HG03280 (cell line): ENCODE measurements around the gene SRP9.
"Not testable (repeated sequence)": the region's sequence is repeated elsewhere in the genome, so short reads cannot be mapped to it uniquely, and the experiment has no call there.

Experiments used
- ATAC-seq: cut with Tn5 transposase; IDR thresholded peaks from one replicate; pipeline ENCODE4 v1.9.1; 2021; ENCODE audit warnings: mild to moderate bottlenecking, moderate library complexity; ENCODE audit not compliant: unreplicated experiment

The SRP9 gene

DNA sequence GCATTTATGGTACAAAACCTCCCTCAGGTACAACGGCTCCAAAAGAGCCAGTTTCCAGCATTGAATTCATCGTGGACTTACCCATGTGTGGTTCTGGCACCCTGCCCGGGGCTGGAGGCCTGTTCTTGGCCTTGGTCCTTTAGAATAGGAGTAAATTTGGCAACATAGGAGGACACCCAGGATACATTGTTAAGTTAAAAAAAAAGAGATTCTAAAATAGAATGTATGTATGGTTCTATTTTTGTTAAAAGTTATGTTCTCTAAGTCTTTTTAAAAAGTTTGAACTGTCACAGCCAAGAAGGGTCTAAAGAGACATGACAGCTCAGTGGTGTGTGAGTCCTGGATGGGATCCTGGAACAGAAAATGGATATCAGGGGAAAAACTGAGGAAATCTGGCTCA lies 58.2 kb downstream of the SRP9 start:
- no peak for ATAC-seq

DNA sequence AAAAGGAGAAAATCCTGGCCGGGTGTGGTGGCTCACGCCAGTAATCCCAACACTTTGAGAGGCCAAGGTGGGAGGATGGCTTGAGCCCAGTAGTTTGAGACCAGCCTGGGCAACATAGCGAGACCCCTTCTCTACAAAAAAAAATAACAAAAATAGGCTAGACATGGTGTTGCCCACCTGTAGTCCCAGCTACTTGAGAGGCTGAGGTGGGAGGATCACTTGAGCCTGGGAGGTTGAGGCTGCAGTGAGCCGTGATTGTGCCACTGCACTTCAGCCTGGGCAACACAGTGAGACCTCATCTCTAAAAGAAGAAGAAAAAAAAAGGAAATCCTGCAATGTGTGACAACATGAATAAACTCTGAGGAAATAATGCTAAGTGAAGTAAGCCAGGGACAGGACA lies 58.7 kb downstream of the SRP9 start:
- ATAC-seq, result not testable (repeated sequence)

DNA sequence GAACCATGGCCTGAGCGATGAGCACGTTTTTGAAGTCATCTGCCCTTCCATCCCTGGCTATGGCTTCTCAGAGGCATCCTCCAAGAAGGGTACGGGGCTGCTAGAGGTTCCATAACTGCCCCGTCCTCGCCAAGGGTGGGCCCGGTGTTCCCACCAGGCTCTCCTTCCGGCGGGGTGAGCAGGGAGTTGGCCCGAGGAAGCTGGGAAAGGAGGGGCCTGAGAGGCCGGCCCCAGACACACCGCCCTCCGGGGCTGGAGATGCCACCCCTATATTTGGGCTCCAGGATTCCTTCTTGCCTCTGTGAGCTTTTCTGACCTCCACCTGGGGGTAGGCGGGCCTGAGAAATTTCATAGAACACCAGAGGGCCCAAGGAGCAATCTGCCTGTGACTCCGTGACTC lies 61.2 kb downstream of the SRP9 start:
- no peak for ATAC-seq
